Transverse colon (tissue), 4 donors: ENCODE results near the gene RBM19.

Experiments
- EP300 ChIP-seq: sonication (generic); formaldehyde crosslinking; IDR thresholded peaks from one replicate; pipeline ENCODE4 v1.6.1; 2017; ENCODE audit warnings: antibody characterized with exemption, low read depth
- POLR2A ChIP-seq: fragments of 450-650 bp; IDR thresholded peaks from one replicate; pipeline ENCODE4 v1.6.1; 2016; ENCODE audit warnings: antibody characterized with exemption, mild to moderate bottlenecking, moderate library complexity
- POLR2AphosphoS5 ChIP-seq, 3 donors: sonication (generic); formaldehyde crosslinking; IDR thresholded peaks; one replicate each; pipeline ENCODE4 v1.6.1; 2016; ENCODE audit warnings: antibody characterized with exemption in 3 of 3
- TF ChIP-seq, protein P1 (sequence below), 5 experiments: fragments of 200-600 bp in 3 of 5; fragments of 450-650 bp in 2 of 5; sonication (generic) in 3 of 5; IDR thresholded peaks; 1 replicate in 2 of 5; 2 replicates in 3 of 5; pipeline ENCODE4 v1.5.1; 2016 to 2017; ENCODE audit warnings: antibody characterized with exemption in 5 of 5, inconsistent platforms in 3 of 5, mild to moderate bottlenecking in 2 of 5, moderate library complexity in 1 of 5

DNA sequence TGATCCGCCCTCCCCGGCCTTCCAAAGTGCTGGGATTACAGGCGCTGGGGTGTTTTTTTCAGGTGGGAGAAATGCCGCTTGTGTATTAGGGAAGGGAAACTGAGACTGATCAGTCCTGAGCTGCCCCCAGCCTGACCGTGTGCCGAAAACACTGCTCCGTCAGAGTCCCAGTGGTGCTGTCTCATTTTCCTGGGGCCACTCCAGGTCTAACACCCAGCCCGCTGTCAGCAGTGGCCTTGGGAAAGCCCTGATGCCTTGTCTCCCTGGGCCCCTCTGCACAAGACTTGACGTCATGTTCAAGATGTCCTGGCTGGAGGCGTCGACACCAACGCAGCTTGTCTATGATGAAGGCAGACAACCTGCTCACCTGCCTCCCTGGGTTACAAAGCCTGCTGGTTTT is 165.9 kb downstream of the RBM19 start:
- TF ChIP-seq, protein P1, sequence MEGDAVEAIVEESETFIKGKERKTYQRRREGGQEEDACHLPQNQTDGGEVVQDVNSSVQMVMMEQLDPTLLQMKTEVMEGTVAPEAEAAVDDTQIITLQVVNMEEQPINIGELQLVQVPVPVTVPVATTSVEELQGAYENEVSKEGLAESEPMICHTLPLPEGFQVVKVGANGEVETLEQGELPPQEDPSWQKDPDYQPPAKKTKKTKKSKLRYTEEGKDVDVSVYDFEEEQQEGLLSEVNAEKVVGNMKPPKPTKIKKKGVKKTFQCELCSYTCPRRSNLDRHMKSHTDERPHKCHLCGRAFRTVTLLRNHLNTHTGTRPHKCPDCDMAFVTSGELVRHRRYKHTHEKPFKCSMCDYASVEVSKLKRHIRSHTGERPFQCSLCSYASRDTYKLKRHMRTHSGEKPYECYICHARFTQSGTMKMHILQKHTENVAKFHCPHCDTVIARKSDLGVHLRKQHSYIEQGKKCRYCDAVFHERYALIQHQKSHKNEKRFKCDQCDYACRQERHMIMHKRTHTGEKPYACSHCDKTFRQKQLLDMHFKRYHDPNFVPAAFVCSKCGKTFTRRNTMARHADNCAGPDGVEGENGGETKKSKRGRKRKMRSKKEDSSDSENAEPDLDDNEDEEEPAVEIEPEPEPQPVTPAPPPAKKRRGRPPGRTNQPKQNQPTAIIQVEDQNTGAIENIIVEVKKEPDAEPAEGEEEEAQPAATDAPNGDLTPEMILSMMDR (IDR thresholded peaks at IDR 0.05) = no peak
- no peak for TF ChIP-seq POLR2A
- TF ChIP-seq EP300 = no peak
- no peak for TF ChIP-seq POLR2AphosphoS5 (IDR thresholded peaks at IDR 0.05)
